Glutamatergic neuron (in vitro differentiated cells): ENCODE data around the gene ELP6. TPM values are rescaled to one million over a fixed set of nuclear protein-coding genes. Genes with fewer than 3 reads are reported as not detected.

Experiments
- DNase-seq: peaks from one replicate; pipeline ENCODE4 v3.0.0; 2022
- H3K27ac Mint-ChIP-seq: one replicate; pipeline ENCODE4 v1.8.0; 2020; ENCODE audit warnings: mild to moderate bottlenecking, mixed read lengths, inconsistent platforms; ENCODE audit not compliant: unreplicated experiment
- H3K27me3 Mint-ChIP-seq: one replicate; pipeline ENCODE4 v1.8.0; 2020; ENCODE audit warnings: mild to moderate bottlenecking, moderate library complexity, mixed read lengths, inconsistent platforms; ENCODE audit not compliant: unreplicated experiment
- H3K36me3 Mint-ChIP-seq: one replicate; pipeline ENCODE4 v1.8.0; 2020; ENCODE audit warnings: mild to moderate bottlenecking, mixed read lengths, inconsistent platforms; ENCODE audit not compliant: unreplicated experiment
- H3K4me1 Mint-ChIP-seq: one replicate; pipeline ENCODE4 v1.8.0; 2020; ENCODE audit warnings: mild to moderate bottlenecking, low read depth, mixed read lengths, inconsistent platforms; ENCODE audit not compliant: unreplicated experiment
- H3K4me3 Mint-ChIP-seq: one replicate; pipeline ENCODE4 v1.8.0; 2020; ENCODE audit warnings: mild to moderate bottlenecking, mixed read lengths, inconsistent platforms; ENCODE audit not compliant: unreplicated experiment
- H3K9me3 Mint-ChIP-seq: one replicate; pipeline ENCODE4 v1.8.0; 2020; ENCODE audit warnings: mild to moderate bottlenecking, moderate library complexity, mixed read lengths, inconsistent platforms; ENCODE audit not compliant: unreplicated experiment
- CTCF ChIP-seq: fragments of 200-600 bp; sonication (generic); IDR thresholded peaks from one replicate; pipeline ENCODE4 v1.5.0; 2021; ENCODE audit not compliant: partially characterized antibody, unreplicated experiment
- total RNA-seq: library from RNA; stranded (reverse); fragmentation: NEBNext Ultra II Directional; extraction: Animal tissue kit (Norgen Biotek cat#: 25700); gene quantifications from one replicate; pipeline ENCODE4 v1.2.1, GENCODE V29; 2021; ENCODE audit not compliant: unreplicated experiment

The ELP6 gene
- total RNA-seq, 1 donor from 2014 or later, result 40.0 TPM

DNA sequence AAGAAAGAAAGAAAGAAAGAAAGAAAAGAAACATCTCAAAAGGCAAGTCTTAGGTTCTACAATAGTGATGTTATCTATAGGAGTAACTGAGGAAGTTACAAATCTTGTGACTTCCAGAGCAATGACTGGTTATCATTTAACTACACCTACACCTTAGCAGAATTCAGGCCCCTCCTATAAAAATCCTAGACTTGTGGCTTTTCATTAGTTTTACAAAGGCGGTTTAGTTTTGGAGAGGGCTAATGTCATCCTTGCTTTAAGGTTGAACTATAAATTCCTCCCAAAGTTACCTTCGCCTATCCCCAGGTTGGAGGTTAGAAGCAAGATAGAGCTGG lies 33.7 kb downstream of the ELP6 start:
- TF ChIP-seq CTCF, result no peak
- Mint-ChIP-seq H3K9me3 (peaks cover 6% of the 10 kb centered on the region), H3K27me3 (peaks cover 2% of the 10 kb centered on the region)

DNA sequence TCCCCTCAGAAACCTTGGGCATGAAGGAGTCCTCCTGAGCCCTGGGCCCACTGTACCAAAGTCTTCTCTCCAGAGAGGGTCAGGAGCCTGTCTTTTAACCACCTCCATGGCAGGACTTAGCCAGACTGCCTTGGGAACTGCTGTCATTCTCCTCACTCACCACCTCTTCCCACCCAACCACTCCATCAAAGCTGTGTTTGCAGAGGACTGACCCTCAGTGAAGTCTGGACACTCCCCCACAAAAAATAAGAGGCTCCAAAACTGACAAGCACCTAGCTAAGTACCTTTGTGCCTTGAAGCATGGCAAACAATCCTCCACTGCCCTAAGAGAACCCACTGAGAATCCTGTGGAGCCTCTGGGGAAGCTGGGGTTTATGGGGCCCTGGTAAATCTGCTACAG lies 35.5 kb downstream of the ELP6 start:
- H3K4me3 Mint-ChIP-seq, result no peak overlapping the region
- no peaks in the 10 kb centered on the region for H3K36me3 Mint-ChIP-seq
- peaks cover 14% of the 10 kb centered on the region for H3K4me1 Mint-ChIP-seq
- H3K9me3 Mint-ChIP-seq, result peaks cover 6% of the 10 kb centered on the region
- no peak for TF ChIP-seq CTCF
- no peak for DNase-seq
- H3K27me3 Mint-ChIP-seq, result peaks cover 4% of the 10 kb centered on the region
- no peak overlapping the region for H3K27ac Mint-ChIP-seq

More for the DNA sequence above, 33.7 kb downstream of the ELP6 start:
- DNase-seq, result no peak
- Mint-ChIP-seq H3K4me1 (peaks cover 12% of the 10 kb centered on the region), H3K36me3 (no peaks in the 10 kb centered on the region), H3K4me3 (no peak overlapping the region), H3K27ac (no peak overlapping the region)

GRCh38 chr3:47476644-47477199 lies 36.8 kb downstream of the ELP6 start:
- TF ChIP-seq CTCF, result no peak
- Mint-ChIP-seq H3K27me3 (peaks cover 4% of the 10 kb centered on the region), H3K27ac (peak overlapping the region; percentile 82)

DNA sequence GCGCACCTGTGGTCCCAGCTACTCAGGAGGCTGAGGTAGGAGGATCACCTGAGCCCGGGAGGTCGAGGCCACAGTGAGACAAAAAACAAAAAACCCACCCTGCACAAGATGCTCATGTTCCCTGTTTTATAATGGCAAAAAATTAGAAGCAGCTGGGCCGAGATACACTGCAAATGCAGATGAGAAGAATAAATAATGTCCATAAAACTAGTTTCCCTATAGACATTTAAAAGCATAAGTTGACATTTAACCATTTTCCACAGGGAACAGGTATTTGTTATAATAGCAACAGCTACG lies 37.2 kb downstream of the ELP6 start:
- DNase-seq, result no peak
- peak overlapping the region; percentile 84 for H3K4me3 Mint-ChIP-seq
- no peak overlapping the region for H3K27ac Mint-ChIP-seq
- no peak for TF ChIP-seq CTCF
- no peaks in the 10 kb centered on the region for H3K36me3 Mint-ChIP-seq
- peaks cover 6% of the 10 kb centered on the region for H3K9me3 Mint-ChIP-seq
- peaks cover 4% of the 10 kb centered on the region for H3K27me3 Mint-ChIP-seq
- peaks cover 7% of the 10 kb centered on the region for H3K4me1 Mint-ChIP-seq

More at GRCh38 chr3:47476644-47477199, 36.8 kb downstream of the ELP6 start:
- peak overlapping the region; percentile 84 for H3K4me3 Mint-ChIP-seq
- no peaks in the 10 kb centered on the region for H3K36me3 Mint-ChIP-seq
- DNase-seq, result no peak
- peaks cover 6% of the 10 kb centered on the region for H3K9me3 Mint-ChIP-seq
- H3K4me1 Mint-ChIP-seq, result peaks cover 8% of the 10 kb centered on the region

GRCh38 chr3:47475570-47476329 lies 37.8 kb downstream of the ELP6 start, which contains the start of gene SCAP:
SCAP (minus strand) TSS chr3:47475941; CDS start chr3:47442993, 32,948 bp downstream.
- peaks cover 7% of the 10 kb centered on the region for H3K4me1 Mint-ChIP-seq
- H3K9me3 Mint-ChIP-seq, result peaks cover 5% of the 10 kb centered on the region
- H3K27ac Mint-ChIP-seq, result peak within 1 kb of the TSS; percentile 65
- DNase-seq, result peak; percentile 94
- H3K27me3 Mint-ChIP-seq, result peaks cover 4% of the 10 kb centered on the region
- peak within 1 kb of the TSS; percentile 95 for H3K4me3 Mint-ChIP-seq
- peak; percentile 98 for TF ChIP-seq CTCF
- no peaks in the 10 kb centered on the region for H3K36me3 Mint-ChIP-seq
